HG03469 (cell line): ENCODE measurements around the gene VWF.
"Not testable (repeated sequence)": the region's sequence is repeated elsewhere in the genome, so short reads cannot be mapped to it uniquely, and the experiment has no call there.

ENCODE experiments used
- ATAC-seq: cut with Tn5 transposase; IDR thresholded peaks from one replicate; pipeline ENCODE4 v1.9.1; 2021; ENCODE audit warnings: mild to moderate bottlenecking, moderate library complexity, moderate number of reproducible peaks; ENCODE audit not compliant: unreplicated experiment

Gene VWF

GRCh38 chr12:6040815-6041214, 83.7 kb downstream of the VWF start:
- no peak for ATAC-seq

GRCh38 chr12:6039894-6040601, 84.4 kb downstream of the VWF start:
- ATAC-seq: no peak

GRCh38 chr12:6038160-6038559, 86.3 kb downstream of the VWF start:
- no peak for ATAC-seq

- no peak for ATAC-seq
These were observed 87.0 kb downstream of the VWF start for GRCh38 chr12:6037459-6037858.

- ATAC-seq: no peak
These were observed 88.0 kb downstream of the VWF start for GRCh38 chr12:6036509-6036908.

- no peak for ATAC-seq
These were observed 89.9 kb downstream of the VWF start for GRCh38 chr12:6034596-6034995.

GRCh38 chr12:6033546-6033945, 90.9 kb downstream of the VWF start:
- no peak for ATAC-seq

GRCh38 chr12:6032726-6033125, 91.7 kb downstream of the VWF start:
- no peak for ATAC-seq

- ATAC-seq: no peak
These were observed 93.5 kb downstream of the VWF start for GRCh38 chr12:6031001-6031400.

- no peak for ATAC-seq
These were observed 94.4 kb downstream of the VWF start for GRCh38 chr12:6030081-6030480.

- no peak for ATAC-seq
These were observed 95.1 kb downstream of the VWF start for GRCh38 chr12:6029401-6029800.

GRCh38 chr12:6026998-6027397, 97.5 kb downstream of the VWF start:
- no peak for ATAC-seq

- ATAC-seq: not testable (repeated sequence)
These were observed 98.7 kb downstream of the VWF start for GRCh38 chr12:6025703-6026298.

GRCh38 chr12:6024066-6024465, 100.4 kb downstream of the VWF start:
- not testable (repeated sequence) for ATAC-seq

- ATAC-seq: no peak
These were observed 103.5 kb downstream of the VWF start for GRCh38 chr12:6020930-6021329.

GRCh38 chr12:6020511-6020910, 104.0 kb downstream of the VWF start:
- not testable (repeated sequence) for ATAC-seq

GRCh38 chr12:6019256-6019655, 105.2 kb downstream of the VWF start:
- not testable (repeated sequence) for ATAC-seq

GRCh38 chr12:6018265-6018664, 106.2 kb downstream of the VWF start:
- no peak for ATAC-seq

GRCh38 chr12:6016756-6017155, 107.7 kb downstream of the VWF start:
- ATAC-seq: no peak

GRCh38 chr12:6016004-6016403, 108.5 kb downstream of the VWF start:
- ATAC-seq: not testable (repeated sequence)

GRCh38 chr12:6015271-6015670, 109.2 kb downstream of the VWF start:
- ATAC-seq: not testable (repeated sequence)

- not testable (repeated sequence) for ATAC-seq
These were observed 113.7 kb downstream of the VWF start for GRCh38 chr12:6010631-6011350.
